ENCODE data around the gene RABGEF1.

RABGEF1 gene

GRCh38 chr7:66847879-66848790, 107.6 kb downstream of the RABGEF1 start:
- Mint-ChIP-seq H3K4me1 (peaks cover 29% of the 10 kb centered on the region), H3K9me3 (no peaks in the 10 kb centered on the region), H3K27ac (peak overlapping the region; percentile 31), H3K27me3 (peaks cover 5% of the 10 kb centered on the region), H3K4me3 (no peak overlapping the region), H3K36me3 (peaks cover 3% of the 10 kb centered on the region)
- CTCF ChIA-PET, result no interaction called here
- DNase-seq, result no peak

- CTCF ChIA-PET, result no interaction called here
- H3K9me3 Mint-ChIP-seq, result no peaks in the 10 kb centered on the region
- no peaks in the 10 kb centered on the region for H3K27me3 Mint-ChIP-seq
- no peak for DNase-seq
- no peak overlapping the region for H3K27ac Mint-ChIP-seq
- peaks cover 8% of the 10 kb centered on the region for H3K36me3 Mint-ChIP-seq
- H3K4me3 Mint-ChIP-seq, result no peak overlapping the region
- H3K4me1 Mint-ChIP-seq, result peaks cover 13% of the 10 kb centered on the region
Observed at GRCh38 chr7:66859339-66859738, 118.8 kb downstream of the RABGEF1 start.

GRCh38 chr7:66859794-66860645, 119.5 kb downstream of the RABGEF1 start:
- no peak overlapping the region for H3K4me3 Mint-ChIP-seq
- no peaks in the 10 kb centered on the region for H3K27me3 Mint-ChIP-seq
- H3K27ac Mint-ChIP-seq, result peak overlapping the region; percentile 86
- peaks cover 16% of the 10 kb centered on the region for H3K4me1 Mint-ChIP-seq
- peak; percentile 27 for DNase-seq
- peaks cover 8% of the 10 kb centered on the region for H3K36me3 Mint-ChIP-seq
- H3K9me3 Mint-ChIP-seq, result no peaks in the 10 kb centered on the region
- CTCF ChIA-PET, result interaction anchor here (1.0 kb wide), 1 partner anchor 45 kb away, joined by 3 read pairs; no protein-coding TSS in a partner anchor

GRCh38 chr7:66860767-66861166, 120.2 kb downstream of the RABGEF1 start:
- Mint-ChIP-seq H3K4me3 (no peak overlapping the region), H3K4me1 (peaks cover 16% of the 10 kb centered on the region), H3K27me3 (no peaks in the 10 kb centered on the region), H3K36me3 (peaks cover 8% of the 10 kb centered on the region), H3K27ac (no peak overlapping the region), H3K9me3 (no peaks in the 10 kb centered on the region)
- CTCF ChIA-PET, result interaction anchor here (1.0 kb wide), 1 partner anchor 44 kb away, joined by 3 read pairs; no protein-coding TSS in a partner anchor
- no peak for DNase-seq

Measured in activated naive CD4-positive, alpha-beta T cell treated with anti-CD3 and anti-CD28 coated beads, Interleukin-2, amount 10 ng/mL, durations not matched to agents 7 days and 5 days (primary cell).